PFSK-1 (cell line): ENCODE measurements around the gene PPM1H.

Source experiments
- FOXP2 ChIP-seq: optimal IDR thresholded peaks from 2 replicates; pipeline ENCODE3; 2011; ENCODE audit warnings: borderline replicate concordance, control low read depth, inconsistent platforms; ENCODE audit not compliant: insufficient read depth; ENCODE audit errors: extremely low read length, extremely low read depth
- POLR2AphosphoS5 ChIP-seq: IDR thresholded peaks from 2 replicates; pipeline ENCODE4 v1.6.1; 2012; ENCODE audit warnings: low read depth, mild to moderate bottlenecking, control low read depth, low read length, moderate library complexity
- SIN3A ChIP-seq: IDR thresholded peaks from 2 replicates; pipeline ENCODE4 v1.6.1; 2012; ENCODE audit warnings: mild to moderate bottlenecking, low read length, moderate library complexity, borderline replicate concordance; ENCODE audit not compliant: insufficient read depth
- TAF1 ChIP-seq: IDR thresholded peaks from 2 replicates; pipeline ENCODE4 v1.6.1; 2012; ENCODE audit warnings: low read length, control low read depth, borderline replicate concordance; ENCODE audit not compliant: insufficient read depth
- TF ChIP-seq, protein P1 (sequence below), 2 experiments: IDR thresholded peaks; 2 replicates each; pipeline versions ENCODE4 v1.6.1 to v1.8.0; 2011 to 2012; ENCODE audit warnings: low read depth in 2 of 2, low read length in 2 of 2, control low read depth in 1 of 2, inconsistent platforms in 1 of 2, mild to moderate bottlenecking in 1 of 2, moderate library complexity in 1 of 2; ENCODE audit not compliant: insufficient read depth in 1 of 2

The PPM1H gene

DNA sequence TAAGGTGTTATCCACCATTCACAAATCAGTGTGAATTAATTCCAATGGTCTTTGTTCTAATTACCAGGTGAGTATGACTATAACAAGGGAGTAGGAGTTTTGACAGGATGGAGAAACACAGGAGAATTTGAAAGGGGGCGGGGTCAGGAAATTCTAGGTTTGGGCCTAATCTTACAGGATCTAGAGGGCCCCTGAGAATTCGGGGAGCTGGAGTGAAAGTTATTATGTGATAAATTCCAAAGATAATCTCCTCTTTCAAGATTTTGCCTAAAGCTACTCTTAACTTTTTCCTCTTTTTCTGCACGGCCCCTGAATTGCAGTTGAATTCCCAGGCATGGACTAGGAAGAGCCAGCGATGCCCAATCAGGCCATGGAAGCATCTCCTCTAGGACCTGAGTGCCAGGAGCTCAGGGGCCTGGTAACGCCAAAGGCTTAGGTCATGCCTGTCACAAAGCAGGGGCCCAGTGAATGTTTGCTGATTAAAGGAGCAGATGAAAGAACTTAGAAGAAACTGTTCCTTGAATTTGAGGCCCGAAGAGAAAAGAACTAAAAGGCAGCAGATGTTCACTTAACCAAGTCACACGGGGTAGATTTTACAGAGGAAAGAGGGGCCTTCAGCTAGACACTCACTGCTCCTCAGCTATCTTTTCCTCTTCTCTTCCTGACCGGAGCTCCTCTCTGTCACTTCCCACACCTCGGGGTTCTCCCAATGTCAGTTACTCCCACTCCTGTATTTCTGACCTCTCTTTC lies 195.5 kb downstream of the PPM1H start:
- TF ChIP-seq FOXP2 (no peak), TAF1 (no peak), SIN3A (no peak), POLR2AphosphoS5 (no peak)
- TF ChIP-seq, protein P1, sequence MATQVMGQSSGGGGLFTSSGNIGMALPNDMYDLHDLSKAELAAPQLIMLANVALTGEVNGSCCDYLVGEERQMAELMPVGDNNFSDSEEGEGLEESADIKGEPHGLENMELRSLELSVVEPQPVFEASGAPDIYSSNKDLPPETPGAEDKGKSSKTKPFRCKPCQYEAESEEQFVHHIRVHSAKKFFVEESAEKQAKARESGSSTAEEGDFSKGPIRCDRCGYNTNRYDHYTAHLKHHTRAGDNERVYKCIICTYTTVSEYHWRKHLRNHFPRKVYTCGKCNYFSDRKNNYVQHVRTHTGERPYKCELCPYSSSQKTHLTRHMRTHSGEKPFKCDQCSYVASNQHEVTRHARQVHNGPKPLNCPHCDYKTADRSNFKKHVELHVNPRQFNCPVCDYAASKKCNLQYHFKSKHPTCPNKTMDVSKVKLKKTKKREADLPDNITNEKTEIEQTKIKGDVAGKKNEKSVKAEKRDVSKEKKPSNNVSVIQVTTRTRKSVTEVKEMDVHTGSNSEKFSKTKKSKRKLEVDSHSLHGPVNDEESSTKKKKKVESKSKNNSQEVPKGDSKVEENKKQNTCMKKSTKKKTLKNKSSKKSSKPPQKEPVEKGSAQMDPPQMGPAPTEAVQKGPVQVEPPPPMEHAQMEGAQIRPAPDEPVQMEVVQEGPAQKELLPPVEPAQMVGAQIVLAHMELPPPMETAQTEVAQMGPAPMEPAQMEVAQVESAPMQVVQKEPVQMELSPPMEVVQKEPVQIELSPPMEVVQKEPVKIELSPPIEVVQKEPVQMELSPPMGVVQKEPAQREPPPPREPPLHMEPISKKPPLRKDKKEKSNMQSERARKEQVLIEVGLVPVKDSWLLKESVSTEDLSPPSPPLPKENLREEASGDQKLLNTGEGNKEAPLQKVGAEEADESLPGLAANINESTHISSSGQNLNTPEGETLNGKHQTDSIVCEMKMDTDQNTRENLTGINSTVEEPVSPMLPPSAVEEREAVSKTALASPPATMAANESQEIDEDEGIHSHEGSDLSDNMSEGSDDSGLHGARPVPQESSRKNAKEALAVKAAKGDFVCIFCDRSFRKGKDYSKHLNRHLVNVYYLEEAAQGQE (IDR thresholded peaks at IDR 0.05; ENCODE audit: insufficient read depth in 1 of 2, low read depth in 2 of 2, low read length in 2 of 2): no peak

DNA sequence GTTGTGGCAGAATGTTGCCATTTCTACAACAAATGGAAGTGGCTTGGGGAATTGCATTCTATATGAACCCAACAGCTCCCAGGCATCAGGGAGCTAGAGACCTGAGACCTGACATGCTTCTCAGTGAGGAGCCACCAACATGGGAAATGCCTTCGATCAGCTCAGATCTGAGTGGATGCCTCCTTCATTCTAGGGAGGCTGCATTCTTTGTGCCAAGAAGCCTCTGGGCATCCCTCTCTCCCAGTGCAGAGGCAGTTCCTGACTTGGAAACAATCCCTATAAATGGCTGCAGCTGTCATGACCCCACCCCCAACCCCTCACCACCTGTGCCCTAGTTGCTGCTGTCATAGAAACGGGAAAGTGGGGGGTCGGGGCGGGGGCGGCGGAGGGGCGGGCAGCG lies 196.3 kb downstream of the PPM1H start:
- no peak for TF ChIP-seq TAF1
- TF ChIP-seq, protein P1 (IDR thresholded peaks at IDR 0.05; ENCODE audit: insufficient read depth in 1 of 2, low read depth in 2 of 2, low read length in 2 of 2): no peak
- no peak for TF ChIP-seq FOXP2
- TF ChIP-seq POLR2AphosphoS5: no peak

GRCh38 chr12:62738105-62738504 lies 196.8 kb downstream of the PPM1H start:
- TF ChIP-seq TAF1 (no peak), POLR2AphosphoS5 (no peak), SIN3A (no peak), FOXP2 (no peak)
- TF ChIP-seq, protein P1 (IDR thresholded peaks at IDR 0.05; ENCODE audit: insufficient read depth in 1 of 2, low read depth in 2 of 2, low read length in 2 of 2): no peak

DNA sequence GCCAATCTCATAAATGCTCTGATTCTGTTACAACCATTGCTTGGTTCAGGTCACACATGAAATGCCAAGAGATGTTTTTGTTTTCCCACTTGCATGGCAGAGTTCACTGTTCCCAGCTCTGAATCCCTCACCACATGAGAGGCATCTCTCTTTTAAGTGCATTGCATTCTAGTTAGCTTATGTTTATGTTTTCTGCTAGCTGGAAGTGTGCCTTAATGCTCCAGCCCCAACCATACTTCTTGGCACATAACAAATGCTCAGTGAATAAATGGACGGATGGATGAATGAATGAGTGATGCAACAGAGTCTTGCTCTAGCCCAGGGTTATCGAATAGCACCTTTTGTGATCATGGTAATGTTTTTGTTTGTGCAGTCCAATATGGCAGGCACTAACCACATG lies 197.3 kb downstream of the PPM1H start:
- TF ChIP-seq, protein P1 (IDR thresholded peaks at IDR 0.05; ENCODE audit: insufficient read depth in 1 of 2, low read depth in 2 of 2, low read length in 2 of 2): no peak
- TF ChIP-seq POLR2AphosphoS5 (no peak), TAF1 (no peak), FOXP2 (no peak), SIN3A (no peak)

GRCh38 chr12:62737188-62737587 lies 197.8 kb downstream of the PPM1H start:
- TF ChIP-seq SIN3A (no peak), TAF1 (no peak), FOXP2 (no peak), POLR2AphosphoS5 (no peak)
- TF ChIP-seq, protein P1 (IDR thresholded peaks at IDR 0.05; ENCODE audit: insufficient read depth in 1 of 2, low read depth in 2 of 2, low read length in 2 of 2): no peak
